CD4-positive, alpha-beta T cell treated with Interleukin-15 for 4 hours (primary cell): ENCODE results near the gene NEXMIF.
"Not testable (repeated sequence)": the region's sequence is repeated elsewhere in the genome, so short reads cannot be mapped to it uniquely, and the experiment has no call there.

Experiments used
- DNase-seq: peaks from one replicate; pipeline ENCODE4 v3.0.0-alpha.2; 2020; ENCODE audit warnings: low spot score

The NEXMIF gene

DNA sequence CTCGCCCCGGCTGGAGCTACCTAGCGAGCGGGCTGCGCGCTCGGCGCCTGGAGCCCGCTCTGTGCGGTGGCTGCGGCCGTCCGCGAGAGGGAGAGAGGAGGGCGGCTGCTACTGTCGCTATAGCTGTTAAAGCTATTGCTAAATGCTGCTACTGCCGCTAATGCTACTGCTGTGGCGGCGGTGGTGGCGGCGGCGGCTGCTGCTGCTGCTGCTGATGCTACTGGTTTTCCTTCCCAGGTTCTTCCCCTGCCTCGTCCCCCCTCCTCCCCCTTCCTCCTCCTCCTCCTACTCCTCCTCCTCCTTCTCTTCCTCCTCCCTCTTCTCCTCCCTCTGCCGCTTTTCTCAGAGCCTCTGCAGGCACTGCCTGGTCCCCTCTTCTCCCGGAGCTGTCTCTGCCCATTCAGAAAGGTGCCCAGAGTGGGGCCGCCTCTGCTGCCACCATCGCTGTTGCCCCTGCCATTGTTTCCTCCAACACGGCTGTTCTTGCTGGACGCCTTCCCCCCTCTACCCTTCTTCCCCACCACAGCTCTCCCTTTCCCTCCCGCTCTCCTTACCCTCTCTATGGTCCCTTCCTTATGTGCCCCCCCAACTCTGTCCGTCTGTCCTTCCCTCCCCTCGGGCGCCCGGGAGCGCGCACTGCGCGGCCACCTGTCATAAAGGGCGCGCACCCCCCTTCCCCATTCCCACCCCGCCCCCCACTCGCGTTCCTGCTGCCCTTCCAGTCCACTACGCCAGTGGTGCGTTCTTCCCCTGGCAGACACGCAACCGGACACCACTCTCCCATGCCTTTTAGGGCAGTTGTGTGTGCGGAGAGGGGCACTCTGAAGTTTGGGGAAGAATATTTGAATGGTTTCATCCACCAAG is at the start of gene NEXMIF:
Gene NEXMIF, minus strand, starts transcription at position 228 of the 864 bp plus-strand sequence.
- DNase-seq = peak; percentile 6

DNA sequence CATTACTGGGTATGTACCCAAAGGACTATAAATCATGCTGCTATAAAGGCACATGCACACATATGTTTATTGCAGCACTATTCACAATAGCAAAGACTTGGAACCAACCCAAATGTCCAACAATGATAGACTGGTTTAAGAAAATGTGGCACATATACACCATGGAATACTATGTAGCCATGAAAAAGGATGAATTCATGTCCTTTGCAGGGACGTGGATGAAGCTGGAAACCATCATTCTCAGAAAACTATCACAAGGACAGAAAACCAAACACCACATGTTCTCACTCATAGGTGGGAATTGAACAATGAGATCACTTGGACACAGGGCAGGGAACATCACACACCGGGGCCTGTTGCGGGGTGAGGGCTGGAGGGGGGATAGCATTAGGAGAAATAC is 36.7 kb upstream of the NEXMIF start:
- not testable (repeated sequence) for DNase-seq

DNA sequence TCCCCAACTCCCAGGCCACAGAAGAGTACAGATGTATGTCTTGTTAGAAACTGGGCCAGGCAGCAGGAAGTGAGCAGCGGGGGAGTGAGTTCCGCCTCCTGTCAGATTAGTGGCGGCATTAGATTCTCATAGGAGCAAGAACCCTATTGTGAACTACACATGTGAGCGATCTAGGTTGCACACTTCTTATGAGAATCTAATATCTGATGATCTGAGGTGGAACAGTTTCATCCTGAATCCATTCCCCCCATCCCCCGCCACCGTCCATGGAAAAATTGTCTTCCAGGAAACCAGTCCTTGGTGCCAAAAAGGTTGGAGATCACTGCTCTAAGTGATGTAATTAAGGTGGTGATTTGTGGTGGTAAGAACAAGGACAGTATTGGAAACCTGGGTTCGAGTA is 24.5 kb upstream of the NEXMIF start:
- no peak for DNase-seq

DNA sequence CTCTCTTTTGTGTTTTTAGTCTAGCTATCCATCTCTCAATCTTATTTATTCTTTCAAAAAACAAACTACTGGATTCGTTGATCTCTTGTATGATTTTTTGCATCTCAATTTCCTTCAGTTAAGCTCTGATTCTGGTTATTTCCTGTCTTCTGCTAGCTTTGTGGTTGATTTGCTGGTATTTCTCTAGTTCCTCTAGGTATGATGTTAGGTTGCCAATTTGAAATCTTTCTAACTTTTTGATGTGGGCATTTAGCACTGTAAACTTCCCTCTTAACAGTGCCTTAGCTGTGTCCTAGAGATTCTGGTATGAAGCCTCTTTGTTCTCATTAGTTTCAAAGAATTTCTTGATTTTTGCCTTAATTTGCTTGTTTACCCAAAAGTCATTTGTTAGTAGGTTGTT is 15.2 kb upstream of the NEXMIF start:
- DNase-seq = no peak

DNA sequence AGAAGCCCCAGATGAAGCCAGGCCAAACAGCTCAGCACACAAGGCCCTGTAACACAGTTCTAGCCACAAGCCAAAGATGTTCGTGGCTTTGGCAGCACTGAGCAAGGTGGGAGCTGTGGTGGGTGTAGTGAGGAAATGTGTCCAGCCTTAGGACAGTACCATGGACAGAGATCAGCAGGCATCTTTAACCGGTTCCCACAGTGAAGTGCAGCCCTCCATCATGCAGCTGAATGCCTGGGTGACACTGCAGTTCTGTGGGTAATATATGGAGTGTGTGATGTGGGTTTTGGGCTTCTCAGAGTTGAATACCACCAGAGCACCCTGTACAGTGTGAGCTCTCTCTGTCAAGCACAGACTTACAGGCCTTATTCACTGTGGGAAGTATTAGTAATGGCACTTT is 6.0 kb upstream of the NEXMIF start:
- no peak for DNase-seq

DNA sequence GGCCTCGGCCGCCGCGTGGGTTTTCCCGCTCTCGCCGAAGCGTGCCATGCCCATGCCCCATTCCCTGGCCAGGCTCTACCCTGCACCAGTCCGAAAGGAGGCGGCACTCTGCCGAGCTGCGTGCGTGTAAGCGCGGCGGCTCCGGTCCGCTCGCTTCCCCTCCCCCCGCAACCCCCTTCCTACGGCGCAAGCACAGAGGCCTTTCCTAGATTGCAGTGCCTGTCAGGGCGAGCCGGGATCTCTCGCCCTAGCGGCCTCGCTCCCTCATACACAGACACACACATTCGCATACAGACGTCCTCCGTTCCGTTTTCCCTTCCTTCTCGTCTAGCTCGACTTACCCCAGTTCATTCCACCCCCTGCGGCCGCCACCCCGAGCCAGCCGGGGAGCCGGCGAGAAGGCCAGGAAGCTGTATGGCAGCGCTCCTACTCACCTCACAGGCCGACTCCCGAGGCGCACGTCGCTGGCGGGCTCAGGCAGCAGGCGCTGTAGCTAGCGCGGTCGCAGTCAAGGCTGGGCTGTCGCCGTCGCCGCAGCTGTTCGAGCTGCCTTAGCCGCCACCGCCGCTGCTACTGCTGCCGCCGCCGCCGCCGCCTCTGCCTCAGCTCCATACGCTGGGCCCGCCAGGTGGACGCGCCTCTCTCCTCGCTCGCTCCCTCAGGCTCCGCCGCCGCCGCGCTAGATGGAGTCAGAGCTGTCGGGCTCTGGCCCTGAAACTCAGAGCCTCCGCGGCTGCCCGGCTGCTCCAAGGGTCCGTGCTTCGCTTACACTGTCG is 615 bp downstream of the NEXMIF start:
- peak; percentile 12 for DNase-seq

DNA sequence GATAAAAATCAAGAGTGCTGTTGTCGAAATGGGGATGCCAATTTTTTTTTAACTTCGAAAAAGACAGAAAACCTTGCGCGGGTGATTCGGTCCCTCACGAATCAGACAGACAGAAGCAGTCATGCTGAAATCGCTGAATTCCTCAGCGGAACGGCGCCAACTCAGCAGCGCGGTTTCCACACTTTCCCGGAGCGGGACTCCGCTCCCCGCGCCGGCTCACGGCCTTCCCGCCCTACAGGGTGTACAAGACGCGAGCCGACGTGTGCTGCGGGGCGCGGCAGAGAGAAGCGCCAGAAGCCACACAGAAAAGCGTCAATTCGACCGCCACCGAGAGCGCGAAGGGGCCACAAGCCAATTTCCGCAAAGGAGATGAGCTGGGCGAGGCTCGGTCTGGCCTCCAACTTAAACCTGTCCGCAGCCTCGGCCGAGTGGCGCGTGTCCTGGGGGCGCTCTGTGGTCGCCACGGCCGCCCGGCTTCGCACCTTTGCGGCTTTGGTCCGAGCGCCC is 1.3 kb downstream of the NEXMIF start:
- DNase-seq = no peak

DNA sequence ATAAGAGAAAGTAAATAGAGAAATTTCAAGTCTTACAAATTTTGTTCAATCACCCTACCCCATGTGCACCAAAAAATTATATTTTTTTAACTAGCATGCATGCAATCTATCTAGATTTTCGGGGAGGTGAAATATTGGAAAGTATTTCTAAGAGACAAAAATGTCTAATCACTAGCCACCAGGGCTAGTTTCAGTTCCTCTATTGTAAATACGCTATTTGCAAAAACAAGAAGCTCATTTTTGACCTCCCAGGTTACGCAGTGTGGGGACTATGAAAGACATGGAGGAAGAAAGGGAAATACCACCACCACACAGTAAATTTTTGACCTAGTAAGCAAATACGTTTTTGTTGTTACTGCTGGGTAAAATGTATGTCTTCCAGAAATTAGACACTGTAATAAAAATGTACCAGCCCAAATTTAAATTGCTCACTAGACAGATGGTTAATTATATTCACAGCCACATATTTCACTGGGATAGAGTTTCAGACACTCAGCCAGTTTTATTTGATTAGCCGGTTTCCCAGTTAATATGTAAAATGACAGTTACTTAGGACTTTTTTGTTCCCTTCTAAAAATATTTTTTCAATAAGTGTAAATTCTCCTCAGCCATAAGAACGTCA is 2.2 kb downstream of the NEXMIF start:
- no peak for DNase-seq

DNA sequence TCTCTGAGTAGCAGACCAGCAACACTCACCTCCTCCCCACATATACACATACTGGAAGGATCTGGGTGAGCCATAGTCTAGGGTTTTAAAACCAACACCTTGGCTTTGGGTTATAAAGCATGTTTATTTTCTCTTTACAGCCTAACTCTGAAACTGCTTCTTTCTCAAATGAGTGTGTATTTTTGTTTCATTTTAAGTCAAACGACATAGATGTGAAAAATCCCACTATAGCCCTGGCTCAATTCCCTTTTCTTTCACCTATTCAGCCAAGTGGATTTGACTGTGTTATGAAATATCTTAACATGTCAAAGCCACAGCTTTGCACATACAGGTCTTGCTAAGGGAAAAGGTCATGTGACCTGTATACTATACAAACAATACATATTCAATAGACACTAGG is 13.8 kb downstream of the NEXMIF start:
- DNase-seq = no peak

DNA sequence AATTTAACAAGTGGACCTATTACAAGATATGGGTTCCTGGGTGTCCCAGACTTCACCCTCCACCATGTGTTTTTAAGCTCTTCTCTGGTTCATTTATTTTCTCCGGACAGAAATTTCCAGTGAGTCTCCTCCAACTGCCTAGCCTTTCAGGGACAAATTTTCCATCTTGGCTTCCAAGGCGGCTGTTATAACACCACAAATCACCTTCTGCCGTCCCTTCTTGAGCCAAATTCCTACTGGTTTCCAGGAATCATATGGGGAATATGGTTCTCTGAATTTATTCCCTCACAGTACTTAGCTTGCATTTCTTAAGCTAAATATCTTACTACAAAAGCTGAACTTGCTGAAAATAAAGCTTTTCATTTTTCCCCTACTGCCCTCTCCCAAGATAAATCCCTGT is 18.8 kb downstream of the NEXMIF start:
- no peak for DNase-seq

DNA sequence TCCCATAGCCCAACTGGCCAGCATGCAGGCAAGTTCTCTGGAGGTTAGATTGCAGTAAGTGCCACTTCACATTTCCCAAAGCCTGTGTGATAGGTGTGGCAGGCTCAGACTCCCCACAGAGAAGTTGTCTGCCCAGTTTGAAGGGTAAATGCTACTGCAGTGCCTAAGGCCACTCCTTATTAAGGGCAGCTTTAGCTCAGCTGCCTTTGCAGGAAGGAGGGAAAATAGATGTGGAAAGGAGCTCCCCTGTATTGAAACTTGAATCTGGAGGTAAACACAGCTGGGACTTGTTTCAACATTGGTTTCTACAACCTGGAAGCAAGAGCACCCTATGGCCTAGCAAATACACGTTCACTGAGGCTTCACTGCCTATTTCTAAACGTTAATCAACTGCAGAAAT is 22.4 kb downstream of the NEXMIF start:
- DNase-seq = no peak

DNA sequence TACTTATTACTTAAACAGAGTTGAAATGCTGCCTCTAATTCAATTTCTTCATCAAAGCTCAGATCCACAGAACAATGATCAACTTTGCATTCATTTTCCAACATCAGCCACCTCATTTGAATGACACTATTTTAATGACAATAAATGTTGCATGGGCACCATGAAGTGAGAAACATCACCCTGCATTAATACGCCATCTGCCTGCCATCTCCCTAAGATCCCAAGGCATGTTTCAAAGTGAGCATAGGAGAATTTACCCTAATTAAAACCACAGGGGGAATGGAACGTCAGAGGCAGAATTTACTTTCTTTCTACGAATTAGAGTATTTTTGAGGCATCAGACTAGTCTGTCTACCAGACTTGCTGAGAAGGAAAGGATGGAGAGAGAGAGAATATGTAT is 32.7 kb downstream of the NEXMIF start:
- DNase-seq = no peak

DNA sequence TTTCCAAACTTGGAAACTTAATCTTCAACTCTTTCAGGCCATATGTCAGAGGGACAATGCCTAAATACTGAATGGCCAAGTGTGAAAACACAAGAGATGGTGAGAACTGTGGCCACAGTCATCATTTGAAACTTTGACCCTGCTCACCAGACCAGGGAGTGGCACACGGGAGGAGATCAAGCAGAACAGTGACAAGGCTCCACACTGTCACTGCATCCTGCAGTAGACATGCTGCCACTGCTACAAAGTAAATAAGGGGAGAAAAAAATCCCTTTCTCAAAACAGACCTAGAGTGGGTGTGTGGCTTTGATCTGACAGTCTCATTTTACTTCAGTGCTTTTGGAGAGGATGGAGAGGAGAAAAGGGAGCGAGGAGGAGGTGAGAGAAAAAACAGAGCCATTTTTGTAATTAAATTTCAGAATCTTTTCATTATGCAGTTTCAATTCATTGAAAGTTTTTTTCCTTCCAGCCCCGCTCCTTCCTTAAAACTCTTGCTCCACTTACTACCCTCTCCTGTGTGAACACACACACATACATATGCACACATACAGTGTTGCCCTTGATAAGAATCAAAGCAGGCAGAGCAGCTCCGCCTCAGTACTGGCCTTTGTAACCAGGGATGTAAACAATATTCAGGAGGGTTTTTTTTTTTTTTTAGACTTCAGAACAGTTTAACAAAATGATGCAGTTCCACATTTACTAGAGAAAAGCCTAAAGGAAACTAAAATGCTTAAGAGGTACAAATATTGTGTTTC is 34.4 kb downstream of the NEXMIF start:
- no peak for DNase-seq

DNA sequence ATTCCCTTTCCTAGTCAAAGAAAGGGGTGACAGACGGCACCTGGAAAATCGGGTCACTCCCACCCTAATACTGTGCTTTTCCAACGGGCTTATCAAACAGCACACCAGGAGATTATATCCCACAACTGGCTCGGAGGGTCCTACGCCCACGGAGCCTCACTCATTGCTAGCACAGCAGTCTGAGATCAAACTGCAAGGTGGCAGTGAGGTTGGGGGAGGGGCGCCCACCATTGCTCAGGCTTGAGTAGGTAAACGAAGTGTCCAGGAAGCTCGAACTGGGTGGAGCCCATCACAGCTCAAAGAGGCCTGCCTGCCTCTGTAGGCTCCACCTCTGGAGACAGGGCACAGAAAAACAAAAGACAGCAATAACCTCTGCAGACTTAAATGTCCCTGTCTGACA is 42.9 kb downstream of the NEXMIF start:
- DNase-seq = not testable (repeated sequence)

DNA sequence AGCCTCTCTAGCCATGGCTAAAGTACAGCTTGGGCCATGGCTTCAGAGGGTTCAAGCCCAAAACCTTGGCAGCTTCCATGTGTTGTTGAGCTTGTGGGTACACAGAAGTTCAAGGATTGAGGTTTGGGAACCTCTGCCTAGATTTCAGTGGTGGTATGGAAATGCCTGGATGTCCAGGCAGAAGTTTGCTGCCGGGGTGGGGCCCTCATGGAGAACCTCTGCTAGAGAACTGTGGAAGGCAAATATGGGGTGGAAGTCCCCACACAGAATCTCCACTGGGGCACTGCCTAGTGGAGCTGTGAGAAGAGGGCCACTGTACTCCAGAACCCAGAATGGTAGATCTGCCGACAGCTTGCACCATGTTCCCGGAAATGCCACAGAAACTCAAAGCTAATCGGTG is 59.5 kb downstream of the NEXMIF start:
- DNase-seq = no peak

DNA sequence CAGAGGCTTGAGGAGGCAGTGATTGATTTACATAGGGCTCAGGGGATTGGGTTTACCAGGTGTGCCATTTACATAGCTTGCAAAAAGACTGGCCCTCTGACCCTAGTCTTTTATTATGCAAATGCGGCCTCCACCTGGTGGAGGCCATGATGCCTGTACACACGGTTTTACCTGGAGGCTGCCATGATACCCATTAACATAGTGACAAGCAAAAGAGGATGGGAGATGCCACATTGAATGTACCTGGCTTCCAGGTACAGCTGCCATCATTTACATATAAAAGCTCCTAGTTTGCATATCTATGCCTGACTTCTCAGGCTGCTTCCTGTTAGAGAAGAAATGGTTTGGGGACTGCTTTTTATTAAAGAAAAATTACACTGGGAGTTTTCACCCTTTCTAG is 72.0 kb downstream of the NEXMIF start:
- no peak for DNase-seq

DNA sequence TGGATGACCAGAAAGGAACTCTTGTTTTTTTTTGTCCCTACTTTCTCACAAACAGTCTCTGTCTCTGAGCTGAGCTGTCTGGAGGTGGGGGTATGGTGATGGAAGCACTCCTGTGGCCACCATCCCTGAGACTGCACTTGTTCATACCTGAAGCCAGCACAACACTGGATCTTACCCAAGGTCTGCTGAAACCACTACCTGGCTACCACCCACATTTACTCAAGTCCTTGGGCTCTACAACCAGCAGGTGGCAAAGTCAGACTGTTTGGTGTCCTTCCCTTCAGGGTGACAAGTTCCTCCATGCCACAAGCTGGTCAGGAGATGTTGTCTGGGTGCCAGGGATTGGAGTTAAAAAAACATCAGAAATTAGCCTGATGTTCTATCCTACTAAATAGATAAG is 89.7 kb downstream of the NEXMIF start:
- no peak for DNase-seq

DNA sequence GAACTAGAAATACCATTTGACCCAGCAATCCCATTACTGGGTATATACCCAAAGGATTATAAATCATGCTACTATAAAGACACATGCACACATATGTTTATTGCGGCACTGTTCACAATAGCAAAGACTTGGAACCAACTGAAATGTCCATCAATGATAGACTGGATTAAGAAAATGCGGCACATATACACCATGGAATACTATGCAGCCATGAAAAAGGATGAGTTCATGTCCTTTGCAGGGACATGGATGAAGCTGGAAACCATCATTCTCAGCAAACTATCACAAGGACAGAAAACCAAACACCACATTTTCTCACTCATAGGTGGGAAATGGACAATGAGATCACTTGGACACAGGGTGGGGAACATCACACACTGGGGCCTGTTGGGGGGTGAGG is 105.5 kb downstream of the NEXMIF start:
- not testable (repeated sequence) for DNase-seq

DNA sequence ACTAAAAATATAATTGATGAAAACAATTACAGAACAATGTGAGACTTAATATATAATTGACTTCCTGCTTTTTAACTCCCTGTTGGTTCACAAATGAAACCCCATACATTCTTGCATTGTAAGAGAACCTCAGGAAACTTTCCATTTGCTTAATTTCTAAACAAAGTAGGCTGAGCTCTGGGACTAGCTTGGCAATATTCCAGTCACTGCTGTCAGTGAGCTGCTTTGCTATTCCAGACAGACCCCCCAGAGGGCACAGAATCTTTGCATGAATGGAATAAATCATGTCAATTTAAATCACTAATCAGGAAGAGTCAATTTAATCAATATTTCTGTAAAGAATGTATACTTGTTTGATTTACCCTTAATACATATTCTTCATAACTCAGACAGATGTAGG is 110.6 kb downstream of the NEXMIF start:
- no peak for DNase-seq

DNA sequence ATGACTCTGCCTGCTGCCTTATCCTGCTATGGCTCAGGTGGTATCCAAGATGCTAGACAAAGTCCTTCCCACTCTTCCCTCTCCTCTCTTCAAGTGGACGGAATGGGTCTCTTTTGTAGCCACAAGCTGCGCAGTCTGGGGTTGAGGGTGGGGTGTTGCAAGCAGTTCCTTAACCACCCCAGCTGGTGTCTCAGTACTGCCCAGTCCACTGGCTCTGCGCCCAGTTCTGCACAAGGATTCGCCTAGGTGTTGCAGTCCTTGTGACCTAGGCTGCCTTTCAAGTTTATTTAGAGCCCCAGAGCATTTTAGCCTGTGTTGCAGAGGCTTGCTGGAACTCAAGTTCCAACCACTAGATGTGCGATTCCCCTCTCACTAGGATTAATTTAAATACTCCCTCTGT is 120.7 kb downstream of the NEXMIF start:
- no peak for DNase-seq

DNA sequence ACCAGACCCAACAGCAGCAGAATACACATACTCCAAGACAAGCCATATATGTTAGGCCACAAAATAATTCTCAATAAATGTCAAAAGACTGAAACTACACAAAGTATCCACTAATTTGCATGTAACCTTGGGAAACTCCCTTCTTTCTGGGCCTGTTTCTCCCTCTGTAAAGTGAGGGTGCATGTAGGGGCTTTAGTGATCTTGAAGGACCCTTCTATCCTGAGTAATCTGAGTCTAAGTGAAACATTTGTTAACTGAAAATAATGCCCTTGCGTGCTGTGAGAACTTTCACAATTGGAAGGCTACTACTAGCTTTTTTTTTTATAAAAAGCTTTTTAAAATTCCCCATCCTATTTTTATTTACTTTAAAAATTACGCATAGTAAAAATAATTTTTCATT is 125.2 kb downstream of the NEXMIF start:
- no peak for DNase-seq

DNA sequence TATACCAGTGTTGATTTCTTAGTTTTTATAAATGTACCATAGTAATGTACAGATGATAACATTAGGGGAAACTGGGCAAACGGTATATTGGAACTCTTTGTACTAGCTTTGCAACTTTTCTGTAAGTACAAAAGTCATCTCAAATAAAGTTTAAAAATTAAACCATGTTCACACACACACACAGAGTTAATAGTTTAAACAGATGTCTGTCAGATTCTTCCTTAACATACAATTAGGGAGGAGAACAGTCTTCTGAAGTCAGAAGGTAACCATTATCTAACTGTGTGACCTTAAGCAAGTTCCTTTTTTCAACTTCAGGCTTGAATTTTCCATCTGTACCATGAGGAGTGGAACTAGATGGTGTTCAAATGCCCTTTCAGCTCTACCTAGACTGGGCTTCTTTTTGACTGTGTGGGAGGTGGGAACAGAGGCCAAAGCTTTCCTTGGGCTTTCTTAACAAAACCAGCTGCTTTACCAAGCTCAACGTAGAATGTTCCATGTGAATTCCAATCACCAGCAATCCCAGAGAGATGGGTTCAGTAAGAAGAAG is 127.8 kb downstream of the NEXMIF start:
- DNase-seq = no peak
